Mesothelial cell of epicardium (in vitro differentiated cells): ENCODE results near the gene TREM1. TPM values are rescaled to one million over a fixed set of nuclear protein-coding genes. Genes with fewer than 3 reads are reported as not detected.

Source experiments
- DNase-seq, 2 experiments: peaks; one replicate each; pipeline ENCODE4 v3.0.0; 2021; ENCODE audit warnings: low spot score in 2 of 2; ENCODE audit not compliant: unreplicated experiment in 2 of 2
- H3K27ac Mint-ChIP-seq: 2 replicates; pipeline ENCODE4 v1.8.0; 2021; ENCODE audit warnings: mixed read lengths
- H3K27me3 Mint-ChIP-seq: 2 replicates; pipeline ENCODE4 v1.8.0; 2021; ENCODE audit warnings: low read depth, mixed read lengths
- H3K36me3 Mint-ChIP-seq: 2 replicates; pipeline ENCODE4 v1.8.0; 2021; ENCODE audit warnings: mixed read lengths
- H3K4me1 Mint-ChIP-seq: 2 replicates; pipeline ENCODE4 v1.8.0; 2021; ENCODE audit warnings: mixed read lengths
- H3K4me3 Mint-ChIP-seq: 2 replicates; pipeline ENCODE4 v1.8.0; 2021; ENCODE audit warnings: mild to moderate bottlenecking, moderate library complexity, mixed read lengths
- H3K9me3 Mint-ChIP-seq: 2 replicates; pipeline ENCODE4 v1.8.0; 2021; ENCODE audit warnings: mixed read lengths
- total RNA-seq: library from RNA; stranded (reverse); gene quantifications from 3 replicates; pipeline ENCODE4 v1.2.1, GENCODE V29; 2021
- TF ChIP-seq, protein P1 (sequence below): fragments of 200-600 bp; sonication (generic); IDR thresholded peaks from one replicate; pipeline ENCODE4 v1.5.0; 2021; ENCODE audit warnings: antibody characterized with exemption; ENCODE audit not compliant: unreplicated experiment

TREM1 gene
- total RNA-seq, 1 donor from 2014 or later: not detected

DNA sequence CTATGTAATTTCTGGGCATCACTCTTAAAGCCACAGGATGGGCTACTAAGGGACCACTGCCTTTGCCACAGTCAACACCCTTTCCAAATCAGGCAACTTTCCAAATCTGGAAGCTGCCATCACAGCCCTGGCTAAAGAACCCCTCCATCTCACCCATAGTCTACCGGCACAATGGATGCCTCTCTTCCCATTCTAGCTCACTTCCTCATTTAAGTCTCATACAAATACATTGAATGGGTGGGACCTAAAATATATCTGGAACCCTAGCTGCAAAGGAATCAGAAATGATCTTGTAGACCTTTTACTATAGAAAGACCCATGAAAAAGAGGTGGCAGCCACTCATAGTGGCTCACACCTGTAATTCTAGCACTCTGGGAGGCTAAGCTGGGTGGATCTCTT lies 61.7 kb downstream of the TREM1 start:
- DNase-seq: no peak
- Mint-ChIP-seq H3K27ac (no peak overlapping the region), H3K9me3 (peaks cover 15% of the 10 kb centered on the region), H3K4me3 (no peak overlapping the region), H3K4me1 (peaks cover 9% of the 10 kb centered on the region), H3K27me3 (peaks cover 72% of the 10 kb centered on the region), H3K36me3 (no peaks in the 10 kb centered on the region)
- TF ChIP-seq, protein P1, sequence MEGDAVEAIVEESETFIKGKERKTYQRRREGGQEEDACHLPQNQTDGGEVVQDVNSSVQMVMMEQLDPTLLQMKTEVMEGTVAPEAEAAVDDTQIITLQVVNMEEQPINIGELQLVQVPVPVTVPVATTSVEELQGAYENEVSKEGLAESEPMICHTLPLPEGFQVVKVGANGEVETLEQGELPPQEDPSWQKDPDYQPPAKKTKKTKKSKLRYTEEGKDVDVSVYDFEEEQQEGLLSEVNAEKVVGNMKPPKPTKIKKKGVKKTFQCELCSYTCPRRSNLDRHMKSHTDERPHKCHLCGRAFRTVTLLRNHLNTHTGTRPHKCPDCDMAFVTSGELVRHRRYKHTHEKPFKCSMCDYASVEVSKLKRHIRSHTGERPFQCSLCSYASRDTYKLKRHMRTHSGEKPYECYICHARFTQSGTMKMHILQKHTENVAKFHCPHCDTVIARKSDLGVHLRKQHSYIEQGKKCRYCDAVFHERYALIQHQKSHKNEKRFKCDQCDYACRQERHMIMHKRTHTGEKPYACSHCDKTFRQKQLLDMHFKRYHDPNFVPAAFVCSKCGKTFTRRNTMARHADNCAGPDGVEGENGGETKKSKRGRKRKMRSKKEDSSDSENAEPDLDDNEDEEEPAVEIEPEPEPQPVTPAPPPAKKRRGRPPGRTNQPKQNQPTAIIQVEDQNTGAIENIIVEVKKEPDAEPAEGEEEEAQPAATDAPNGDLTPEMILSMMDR: no peak

Other genes with a start within 250 kb of the TREM1 start
- gene UNC5CL, start 247.5 kb downstream of the TREM1 start, total RNA-seq: 2.0 to 2.2 TPM (median 2.1 TPM) in 3 replicates
- gene TSPO2, start 244.2 kb downstream of the TREM1 start, total RNA-seq: not detected in 3 replicates
- 0.22 to 0.51 TPM (median 0.45 TPM) in 3 replicates for gene APOBEC2, start 233.5 kb downstream of the TREM1 start, total RNA-seq
- 24.6 to 26.8 TPM (median 26.8 TPM) in 3 replicates for gene OARD1, start 214.3 kb downstream of the TREM1 start, total RNA-seq
- 64.2 to 69.1 TPM (median 64.7 TPM) in 3 replicates for gene NFYA, start 213.7 kb downstream of the TREM1 start, total RNA-seq
- not detected in 3 replicates for gene TREML1, start 132.3 kb downstream of the TREM1 start, total RNA-seq
- gene TREM2, start 123.6 kb downstream of the TREM1 start, total RNA-seq: not detected in 3 replicates
- gene TREML2, start 85.5 kb downstream of the TREM1 start, total RNA-seq: not detected in 3 replicates
- not detected in 3 replicates for gene TREML4, start 58.3 kb downstream of the TREM1 start, total RNA-seq
- not detected in 3 replicates for gene NCR2, start 48.9 kb upstream of the TREM1 start, total RNA-seq